HEK293 (cell line): ENCODE measurements around the gene CELSR3.

ENCODE experiments used
- GLI4 ChIP-seq: fragments of 450-650 bp; formaldehyde crosslinking; IDR thresholded peaks from 2 replicates; pipeline ENCODE4 v1.5.1; 2016; ENCODE audit warnings: missing biosample characterization, missing genetic modification characterization
- KLF10 ChIP-seq: fragments of 450-650 bp; IDR thresholded peaks from 2 replicates; pipeline ENCODE4 v1.5.1; 2018; ENCODE audit warnings: missing biosample characterization, mild to moderate bottlenecking, missing genetic modification characterization
- MZF1 ChIP-seq: fragments of 450-650 bp; formaldehyde crosslinking; IDR thresholded peaks from 2 replicates; pipeline ENCODE4 v1.5.1; 2017; ENCODE audit warnings: missing biosample characterization, missing genetic modification characterization, borderline replicate concordance
- TRIM28 ChIP-seq: IDR thresholded peaks from 2 replicates; pipeline ENCODE4 v1.6.1; 2011; ENCODE audit warnings: low read length, control low read depth, borderline replicate concordance
- ZBTB8A ChIP-seq: fragments of 450-650 bp; formaldehyde crosslinking; IDR thresholded peaks from 2 replicates; pipeline ENCODE4 v1.5.1; 2016; ENCODE audit warnings: missing biosample characterization, missing genetic modification characterization
- ZNF112 ChIP-seq: fragments of 450-650 bp; formaldehyde crosslinking; IDR thresholded peaks from 2 replicates; pipeline ENCODE4 v1.5.0; 2017; ENCODE audit warnings: missing biosample characterization, missing genetic modification characterization
- ZNF221 ChIP-seq: fragments of 450-650 bp; formaldehyde crosslinking; IDR thresholded peaks from 2 replicates; pipeline ENCODE4 v1.5.1; 2017; ENCODE audit warnings: missing biosample characterization, missing genetic modification characterization, borderline replicate concordance
- ZNF223 ChIP-seq: fragments of 450-650 bp; formaldehyde crosslinking; IDR thresholded peaks from 2 replicates; pipeline ENCODE4 v1.5.1; 2016; ENCODE audit warnings: missing biosample characterization, missing genetic modification characterization
- ZNF248 ChIP-seq: fragments of 450-650 bp; formaldehyde crosslinking; IDR thresholded peaks from 2 replicates; pipeline ENCODE4 v1.5.1; 2017; ENCODE audit warnings: missing biosample characterization, missing genetic modification characterization
- ZNF311 ChIP-seq: fragments of 450-650 bp; formaldehyde crosslinking; IDR thresholded peaks from 2 replicates; pipeline ENCODE4 v1.5.1; 2017; ENCODE audit warnings: missing biosample characterization, missing genetic modification characterization, borderline replicate concordance
- ZNF350 ChIP-seq: fragments of 450-650 bp; formaldehyde crosslinking; IDR thresholded peaks from 2 replicates; pipeline ENCODE4 v1.5.0; 2017; ENCODE audit warnings: missing biosample characterization, mild to moderate bottlenecking, missing genetic modification characterization
- ZNF423 ChIP-seq: fragments of 450-650 bp; formaldehyde crosslinking; IDR thresholded peaks from 2 replicates; pipeline ENCODE4 v1.5.1; 2016; ENCODE audit warnings: missing biosample characterization, missing genetic modification characterization
- ZNF48 ChIP-seq: fragments of 450-650 bp; formaldehyde crosslinking; IDR thresholded peaks from 2 replicates; pipeline ENCODE4 v1.5.1; 2016; ENCODE audit warnings: missing biosample characterization, missing genetic modification characterization
- ZNF521 ChIP-seq: fragments of 450-650 bp; formaldehyde crosslinking; IDR thresholded peaks from 2 replicates; pipeline ENCODE4 v1.5.1; 2017; ENCODE audit warnings: missing biosample characterization, mild to moderate bottlenecking, missing genetic modification characterization
- ZNF548 ChIP-seq: fragments of 450-650 bp; formaldehyde crosslinking; IDR thresholded peaks from 2 replicates; pipeline ENCODE4 v1.5.1; 2016; ENCODE audit warnings: missing biosample characterization, missing genetic modification characterization
- ZNF549 ChIP-seq: fragments of 450-650 bp; IDR thresholded peaks from 2 replicates; pipeline ENCODE4 v1.5.1; 2018; ENCODE audit warnings: missing biosample characterization, missing genetic modification characterization, mild to moderate bottlenecking, inconsistent platforms, moderate library complexity
- ZNF561 ChIP-seq: fragments of 450-650 bp; IDR thresholded peaks from 2 replicates; pipeline ENCODE4 v1.5.1; 2018; ENCODE audit warnings: missing biosample characterization, missing genetic modification characterization, borderline replicate concordance
- ZNF571 ChIP-seq: fragments of 450-650 bp; formaldehyde crosslinking; IDR thresholded peaks from 2 replicates; pipeline ENCODE4 v1.5.0; 2017; ENCODE audit warnings: missing biosample characterization, missing genetic modification characterization
- ZNF596 ChIP-seq: fragments of 450-650 bp; IDR thresholded peaks from 2 replicates; pipeline ENCODE4 v1.5.0; 2018; ENCODE audit warnings: missing biosample characterization, mild to moderate bottlenecking, missing genetic modification characterization, moderate library complexity
- ZNF707 ChIP-seq: fragments of 450-650 bp; formaldehyde crosslinking; IDR thresholded peaks from 2 replicates; pipeline ENCODE4 v1.5.1; 2016; ENCODE audit warnings: missing biosample characterization, missing genetic modification characterization
- ZNF768 ChIP-seq: fragments of 450-650 bp; formaldehyde crosslinking; IDR thresholded peaks from 2 replicates; pipeline ENCODE4 v1.5.1; 2018; ENCODE audit warnings: missing biosample characterization, mild to moderate bottlenecking, missing genetic modification characterization
- ZSCAN30 ChIP-seq: fragments of 450-650 bp; IDR thresholded peaks from 2 replicates; pipeline ENCODE4 v1.5.1; 2018; ENCODE audit warnings: missing biosample characterization, mild to moderate bottlenecking, missing genetic modification characterization, moderate library complexity
- TF ChIP-seq, protein P1 (sequence below): fragments of 450-650 bp; formaldehyde crosslinking; IDR thresholded peaks from 2 replicates; pipeline ENCODE4 v1.5.1; 2017; ENCODE audit warnings: missing biosample characterization, missing genetic modification characterization
- TF ChIP-seq, protein P2 (sequence below): fragments of 450-650 bp; formaldehyde crosslinking; IDR thresholded peaks from 2 replicates; pipeline ENCODE4; 2016; ENCODE audit warnings: missing biosample characterization, missing genetic modification characterization
- TF ChIP-seq, protein P3 (sequence below): fragments of 450-650 bp; formaldehyde crosslinking; IDR thresholded peaks from 2 replicates; pipeline ENCODE4 v1.5.1; 2016; ENCODE audit warnings: missing biosample characterization, missing genetic modification characterization
- TF ChIP-seq, protein P4 (sequence below): fragments of 450-650 bp; formaldehyde crosslinking; optimal IDR thresholded peaks from 2 replicates; pipeline ENCODE3; 2016; ENCODE audit warnings: missing biosample characterization, mild to moderate bottlenecking, missing genetic modification characterization
- TF ChIP-seq, protein P5 (sequence below): fragments of 450-650 bp; formaldehyde crosslinking; IDR thresholded peaks from 2 replicates; pipeline ENCODE4 v1.5.1; 2017; ENCODE audit warnings: missing biosample characterization, missing genetic modification characterization
- TF ChIP-seq, protein P6 (sequence below): fragments of 450-650 bp; formaldehyde crosslinking; IDR thresholded peaks from 2 replicates; pipeline ENCODE4 v1.5.1; 2016; ENCODE audit warnings: missing biosample characterization, missing genetic modification characterization

Gene CELSR3

DNA sequence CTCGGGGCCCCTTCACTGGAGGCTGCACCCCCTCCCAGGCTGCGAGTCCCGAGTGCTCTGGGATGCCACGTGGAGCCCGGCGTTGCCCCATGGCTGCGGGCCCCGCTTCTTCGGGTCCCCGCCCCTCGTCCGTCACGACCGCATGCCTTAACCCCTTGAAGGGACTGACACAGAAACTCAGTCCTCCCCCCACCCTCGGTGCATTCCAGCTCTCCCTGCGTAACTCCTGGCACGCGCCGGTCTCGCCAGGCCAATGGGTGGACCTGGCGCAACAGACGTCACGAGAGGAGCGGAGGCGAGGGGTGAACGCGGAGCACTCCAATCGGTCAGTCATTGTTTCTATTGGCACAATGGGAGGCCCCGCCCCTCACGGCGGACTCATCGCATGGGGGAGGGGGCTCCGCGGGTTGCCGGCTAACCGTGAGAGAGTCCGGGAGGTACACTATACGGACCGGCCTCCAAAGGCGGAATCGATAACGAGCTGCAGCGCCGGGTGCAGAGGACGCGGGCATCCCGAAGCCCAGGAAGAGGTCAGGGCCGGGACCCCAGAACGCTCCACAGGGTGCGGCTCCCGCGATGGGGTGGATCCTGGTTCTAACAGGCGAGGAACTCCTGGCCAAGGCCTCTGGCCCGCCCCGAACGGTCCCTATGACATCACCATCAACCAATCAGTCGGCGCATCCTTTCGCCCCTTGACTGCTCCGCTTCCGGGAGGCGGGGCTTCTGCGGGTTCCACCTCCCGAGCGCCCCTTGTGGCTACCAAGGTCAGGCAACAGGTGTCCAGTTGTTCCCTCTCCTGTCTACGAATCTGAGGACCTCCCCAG lies 1.0 kb upstream of the CELSR3 start (continued):
- TF ChIP-seq ZNF596 (tag by site-specific recombination) (no peak), ZNF549 (no peak), KLF10 (tag by site-specific recombination) (peak; percentile 77; the same call in 1 of the 2 replicates), ZNF571 (tag by site-specific recombination) (no peak), ZNF48 (tag by site-specific recombination) (no peak), ZBTB8A (peak; percentile 28; the same call in 1 of the 2 replicates), ZNF311 (tag by site-specific recombination) (no peak), ZNF248 (no peak), ZSCAN30 (tag by site-specific recombination) (peak; percentile 59; the same call in 1 of the 2 replicates), ZNF223 (tag by site-specific recombination) (no peak), ZNF521 (tag by site-specific recombination) (no peak), ZNF768 (tag by site-specific recombination) (no peak), ZNF112 (no peak), ZNF423 (peak; percentile 31; the same call in 1 of the 2 replicates), ZNF707 (no peak), ZNF561 (0 out of 2 replicates have a peak, but pooled peaks have one; percentile 37), ZNF548 (no peak), TRIM28 (no peak), ZNF350 (tag by site-specific recombination) (no peak), GLI4 (no peak), MZF1 (tag by site-specific recombination) (no peak), ZNF221 (tag by site-specific recombination) (no peak)
- TF ChIP-seq, protein P1, sequence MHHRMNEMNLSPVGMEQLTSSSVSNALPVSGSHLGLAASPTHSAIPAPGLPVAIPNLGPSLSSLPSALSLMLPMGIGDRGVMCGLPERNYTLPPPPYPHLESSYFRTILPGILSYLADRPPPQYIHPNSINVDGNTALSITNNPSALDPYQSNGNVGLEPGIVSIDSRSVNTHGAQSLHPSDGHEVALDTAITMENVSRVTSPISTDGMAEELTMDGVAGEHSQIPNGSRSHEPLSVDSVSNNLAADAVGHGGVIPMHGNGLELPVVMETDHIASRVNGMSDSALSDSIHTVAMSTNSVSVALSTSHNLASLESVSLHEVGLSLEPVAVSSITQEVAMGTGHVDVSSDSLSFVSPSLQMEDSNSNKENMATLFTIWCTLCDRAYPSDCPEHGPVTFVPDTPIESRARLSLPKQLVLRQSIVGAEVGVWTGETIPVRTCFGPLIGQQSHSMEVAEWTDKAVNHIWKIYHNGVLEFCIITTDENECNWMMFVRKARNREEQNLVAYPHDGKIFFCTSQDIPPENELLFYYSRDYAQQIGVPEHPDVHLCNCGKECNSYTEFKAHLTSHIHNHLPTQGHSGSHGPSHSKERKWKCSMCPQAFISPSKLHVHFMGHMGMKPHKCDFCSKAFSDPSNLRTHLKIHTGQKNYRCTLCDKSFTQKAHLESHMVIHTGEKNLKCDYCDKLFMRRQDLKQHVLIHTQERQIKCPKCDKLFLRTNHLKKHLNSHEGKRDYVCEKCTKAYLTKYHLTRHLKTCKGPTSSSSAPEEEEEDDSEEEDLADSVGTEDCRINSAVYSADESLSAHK = 0 out of 2 replicates have a peak, but pooled peaks have one; percentile 8
- TF ChIP-seq, protein P2, sequence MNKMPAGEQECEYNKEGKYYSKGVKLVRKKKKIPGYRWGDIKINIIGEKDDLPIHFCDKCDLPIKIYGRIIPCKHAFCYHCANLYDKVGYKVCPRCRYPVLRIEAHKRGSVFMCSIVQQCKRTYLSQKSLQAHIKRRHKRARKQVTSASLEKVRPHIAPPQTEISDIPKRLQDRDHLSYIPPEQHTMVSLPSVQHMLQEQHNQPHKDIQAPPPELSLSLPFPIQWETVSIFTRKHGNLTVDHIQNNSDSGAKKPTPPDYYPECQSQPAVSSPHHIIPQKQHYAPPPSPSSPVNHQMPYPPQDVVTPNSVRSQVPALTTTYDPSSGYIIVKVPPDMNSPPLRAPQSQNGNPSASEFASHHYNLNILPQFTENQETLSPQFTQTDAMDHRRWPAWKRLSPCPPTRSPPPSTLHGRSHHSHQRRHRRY = no peak
- TF ChIP-seq, protein P3, sequence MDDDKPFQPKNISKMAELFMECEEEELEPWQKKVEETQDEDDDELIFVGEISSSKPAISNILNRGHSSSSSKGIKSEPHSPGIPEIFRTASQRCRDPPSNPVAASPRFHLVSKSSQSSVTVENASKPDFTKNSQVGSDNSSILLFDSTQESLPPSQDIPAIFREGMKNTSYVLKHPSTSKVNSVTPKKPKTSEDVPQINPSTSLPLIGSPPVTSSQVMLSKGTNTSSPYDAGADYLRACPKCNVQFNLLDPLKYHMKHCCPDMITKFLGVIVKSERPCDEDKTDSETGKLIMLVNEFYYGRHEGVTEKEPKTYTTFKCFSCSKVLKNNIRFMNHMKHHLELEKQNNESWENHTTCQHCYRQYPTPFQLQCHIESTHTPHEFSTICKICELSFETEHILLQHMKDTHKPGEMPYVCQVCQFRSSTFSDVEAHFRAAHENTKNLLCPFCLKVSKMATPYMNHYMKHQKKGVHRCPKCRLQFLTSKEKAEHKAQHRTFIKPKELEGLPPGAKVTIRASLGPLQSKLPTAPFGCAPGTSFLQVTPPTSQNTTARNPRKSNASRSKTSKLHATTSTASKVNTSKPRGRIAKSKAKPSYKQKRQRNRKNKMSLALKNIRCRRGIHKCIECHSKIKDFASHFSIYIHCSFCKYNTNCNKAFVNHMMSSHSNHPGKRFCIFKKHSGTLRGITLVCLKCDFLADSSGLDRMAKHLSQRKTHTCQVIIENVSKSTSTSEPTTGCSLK (tag by site-specific recombination) = no peak
- TF ChIP-seq, protein P4, sequence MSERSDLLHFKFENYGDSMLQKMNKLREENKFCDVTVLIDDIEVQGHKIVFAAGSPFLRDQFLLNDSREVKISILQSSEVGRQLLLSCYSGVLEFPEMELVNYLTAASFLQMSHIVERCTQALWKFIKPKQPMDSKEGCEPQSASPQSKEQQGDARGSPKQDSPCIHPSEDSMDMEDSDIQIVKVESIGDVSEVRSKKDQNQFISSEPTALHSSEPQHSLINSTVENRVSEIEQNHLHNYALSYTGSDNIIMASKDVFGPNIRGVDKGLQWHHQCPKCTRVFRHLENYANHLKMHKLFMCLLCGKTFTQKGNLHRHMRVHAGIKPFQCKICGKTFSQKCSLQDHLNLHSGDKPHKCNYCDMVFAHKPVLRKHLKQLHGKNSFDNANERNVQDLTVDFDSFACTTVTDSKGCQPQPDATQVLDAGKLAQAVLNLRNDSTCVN (tag by site-specific recombination) = peak; percentile 80
- TF ChIP-seq, protein P5, sequence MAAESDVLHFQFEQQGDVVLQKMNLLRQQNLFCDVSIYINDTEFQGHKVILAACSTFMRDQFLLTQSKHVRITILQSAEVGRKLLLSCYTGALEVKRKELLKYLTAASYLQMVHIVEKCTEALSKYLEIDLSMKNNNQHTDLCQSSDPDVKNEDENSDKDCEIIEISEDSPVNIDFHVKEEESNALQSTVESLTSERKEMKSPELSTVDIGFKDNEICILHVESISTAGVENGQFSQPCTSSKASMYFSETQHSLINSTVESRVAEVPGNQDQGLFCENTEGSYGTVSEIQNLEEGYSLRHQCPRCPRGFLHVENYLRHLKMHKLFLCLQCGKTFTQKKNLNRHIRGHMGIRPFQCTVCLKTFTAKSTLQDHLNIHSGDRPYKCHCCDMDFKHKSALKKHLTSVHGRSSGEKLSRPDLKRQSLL = 0 out of 2 replicates have a peak, but pooled peaks have one; percentile 38
- TF ChIP-seq, protein P6, sequence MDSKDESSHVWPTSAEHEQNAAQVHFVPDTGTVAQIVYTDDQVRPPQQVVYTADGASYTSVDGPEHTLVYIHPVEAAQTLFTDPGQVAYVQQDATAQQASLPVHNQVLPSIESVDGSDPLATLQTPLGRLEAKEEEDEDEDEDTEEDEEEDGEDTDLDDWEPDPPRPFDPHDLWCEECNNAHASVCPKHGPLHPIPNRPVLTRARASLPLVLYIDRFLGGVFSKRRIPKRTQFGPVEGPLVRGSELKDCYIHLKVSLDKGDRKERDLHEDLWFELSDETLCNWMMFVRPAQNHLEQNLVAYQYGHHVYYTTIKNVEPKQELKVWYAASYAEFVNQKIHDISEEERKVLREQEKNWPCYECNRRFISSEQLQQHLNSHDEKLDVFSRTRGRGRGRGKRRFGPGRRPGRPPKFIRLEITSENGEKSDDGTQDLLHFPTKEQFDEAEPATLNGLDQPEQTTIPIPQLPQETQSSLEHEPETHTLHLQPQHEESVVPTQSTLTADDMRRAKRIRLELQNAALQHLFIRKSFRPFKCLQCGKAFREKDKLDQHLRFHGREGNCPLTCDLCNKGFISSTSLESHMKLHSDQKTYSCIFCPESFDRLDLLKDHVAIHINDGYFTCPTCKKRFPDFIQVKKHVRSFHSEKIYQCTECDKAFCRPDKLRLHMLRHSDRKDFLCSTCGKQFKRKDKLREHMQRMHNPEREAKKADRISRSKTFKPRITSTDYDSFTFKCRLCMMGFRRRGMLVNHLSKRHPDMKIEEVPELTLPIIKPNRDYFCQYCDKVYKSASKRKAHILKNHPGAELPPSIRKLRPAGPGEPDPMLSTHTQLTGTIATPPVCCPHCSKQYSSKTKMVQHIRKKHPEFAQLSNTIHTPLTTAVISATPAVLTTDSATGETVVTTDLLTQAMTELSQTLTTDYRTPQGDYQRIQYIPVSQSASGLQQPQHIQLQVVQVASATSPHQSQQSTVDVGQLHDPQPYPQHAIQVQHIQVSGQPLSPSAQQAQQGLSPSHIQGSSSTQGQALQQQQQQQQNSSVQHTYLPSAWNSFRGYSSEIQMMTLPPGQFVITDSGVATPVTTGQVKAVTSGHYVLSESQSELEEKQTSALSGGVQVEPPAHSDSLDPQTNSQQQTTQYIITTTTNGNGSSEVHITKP (tag by site-specific recombination) = peak; percentile 98
